ENCODE results near the gene ADAMTS12. TPM values are rescaled to one million over a fixed set of nuclear protein-coding genes. Genes with fewer than 3 reads are reported as not detected.

Gene ADAMTS12
- total and polyA plus RNA-seq, 2 of the 8 experiments (the other 6 are each of a cell fraction or from before 2014, with no cell fraction given): 6.4 to 12.8 TPM

DNA sequence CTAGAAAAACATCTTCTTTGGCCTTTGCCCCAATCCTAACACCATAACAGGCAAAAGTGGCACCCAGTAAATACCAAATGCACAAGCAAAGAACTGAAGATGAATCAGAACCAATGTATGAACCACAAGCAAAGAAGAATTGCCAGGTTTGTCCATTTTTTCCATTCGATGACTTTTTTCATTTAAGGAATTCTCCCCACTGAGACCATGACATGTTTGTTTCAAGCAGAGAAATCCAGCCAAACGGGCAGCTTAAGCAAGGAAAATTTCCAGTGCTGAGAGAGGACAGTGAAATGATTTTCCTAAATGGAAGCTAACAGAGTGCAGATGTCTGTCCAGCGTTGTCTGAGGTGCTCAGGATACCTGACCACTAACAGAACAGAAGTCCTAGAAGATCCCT, 203.7 kb downstream of the ADAMTS12 start (continued):
- no peak for TF ChIP-seq CTCF (IDR thresholded peaks at IDR 0.05; ENCODE audit: control extremely low read depth in 1 of 3, insufficient read depth in 1 of 3, low read depth in 1 of 3, low read length in 3 of 3)

Measured in H1 (cell line).